Esophagus muscularis mucosa (tissue), 4 donors: ENCODE measurements around the gene RBMS1. TPM values are rescaled to one million over a fixed set of nuclear protein-coding genes. Genes with fewer than 3 reads are reported as not detected.

Experiments used
- DNase-seq: peaks from one replicate; pipeline ENCODE4 v3.0.0-alpha.2; 2017; ENCODE audit errors: extremely low spot score
- H3K27ac ChIP-seq, 4 donors: fragments of 200-600 bp; sonication (generic); replicated peaks in 1 of 4; 1 replicate in 3 of 4; 2 replicates in 1 of 4; pipeline ENCODE4 v1.5.1; 2016 to 2019; ENCODE audit warnings: mild to moderate bottlenecking in 1 of 4
- H3K27me3 ChIP-seq, 4 donors: fragments of 200-600 bp; sonication (generic); one replicate each; pipeline versions ENCODE4 v1.5.1 to v1.6.0; 2016 to 2019
- H3K36me3 ChIP-seq, 4 donors: fragments of 200-600 bp; sonication (generic); one replicate each; pipeline ENCODE4 v1.5.1; 2016 to 2019
- H3K4me1 ChIP-seq, 4 donors: fragments of 200-600 bp; sonication (generic); one replicate each; pipeline ENCODE4 v1.5.1; 2016 to 2019
- H3K4me3 ChIP-seq, 4 donors: fragments of 200-600 bp; sonication (generic); 1 replicate in 2 of 4; 2 replicates in 2 of 4; pipeline ENCODE4 v1.5.1; 2016 to 2019; ENCODE audit warnings: mild to moderate bottlenecking in 4 of 4, moderate library complexity in 1 of 4
- H3K9me3 ChIP-seq, 4 donors: fragments of 200-600 bp; sonication (generic); 1 replicate in 3 of 4; 2 replicates in 1 of 4; pipeline ENCODE4 v1.5.1; 2016 to 2019
- CTCF ChIP-seq, 3 experiments: fragments of 200-600 bp in 2 of 3; fragments of 450-650 bp in 1 of 3; sonication (generic) in 2 of 3; IDR thresholded peaks; one replicate each; pipeline ENCODE4 v1.5.1; 2017 to 2019; ENCODE audit warnings: antibody characterized with exemption in 3 of 3, mild to moderate bottlenecking in 2 of 3, moderate library complexity in 1 of 3
- EP300 ChIP-seq: sonication (generic); formaldehyde crosslinking; IDR thresholded peaks from one replicate; pipeline ENCODE4 v1.6.1; 2017; ENCODE audit warnings: antibody characterized with exemption
- POLR2A ChIP-seq: fragments of 450-650 bp; IDR thresholded peaks from one replicate; pipeline ENCODE4 v1.6.1; 2017; ENCODE audit warnings: antibody characterized with exemption, moderate library complexity, mild to moderate bottlenecking, low read depth
- POLR2AphosphoS5 ChIP-seq, 2 donors: sonication (generic); formaldehyde crosslinking; IDR thresholded peaks; one replicate each; pipeline ENCODE4 v1.6.1; 2017; ENCODE audit warnings: antibody characterized with exemption in 2 of 2
- WGBS: methylation state at CpG from one replicate; pipeline ENCODE4 v1.1.5; 2018; 5-methylcytosine and 5-hydroxymethylcytosine counted together
- intact Hi-C: fragments of 100-400 bp; cut with DNase I; formaldehyde crosslinking; loops from one replicate; pipeline ENCODE4 v1.15.1; 2023
- total RNA-seq, 4 donors: library from RNA; depleted of rRNA; stranded (reverse); fragments of >200 nt; gene quantifications; one replicate each; pipeline versions ENCODE4 v1.1.0 to v1.2.1, GENCODE V29; 2016

Gene RBMS1
- total RNA-seq, 4 donors from 2014 or later = 86.8 to 116 (median 93.1) TPM

GRCh38 chr2:160299540-160299939, 194.1 kb downstream of the RBMS1 start:
- Histone ChIP-seq H3K4me1 (peaks cover 25 to 40% (median 35%) of the 10 kb centered on the region in 4 donors), H3K4me3 (no peak overlapping the region), H3K36me3 (peaks cover 10 to 59% (median 50%) of the 10 kb centered on the region in 4 donors), H3K27me3 (no peaks in the 10 kb centered on the region), H3K27ac (no peak overlapping the region), H3K9me3 (no peaks in the 10 kb centered on the region)
- DNase-seq = no peak
- TF ChIP-seq POLR2A = no peak
- TF ChIP-seq POLR2AphosphoS5 (IDR thresholded peaks at IDR 0.05) = no peak
- no peak for TF ChIP-seq EP300
- TF ChIP-seq CTCF (IDR thresholded peaks at IDR 0.05) = no peak
- intact Hi-C loops = no loop called here
- 82% methylated on average over 3 of the region's 3 CpGs for WGBS

- intact Hi-C loops = no loop called here
- Histone ChIP-seq H3K27me3 (no peaks in the 10 kb centered on the region), H3K9me3 (no peaks in the 10 kb centered on the region), H3K4me1 (peaks cover 26 to 44% (median 36%) of the 10 kb centered on the region in 4 donors), H3K36me3 (peaks cover 10 to 59% (median 50%) of the 10 kb centered on the region in 4 donors), H3K4me3 (no peak overlapping the region), H3K27ac (no peak overlapping the region)
- DNase-seq = no peak
- 95% methylated on average over 1 of the region's 1 CpG for WGBS
- TF ChIP-seq CTCF (IDR thresholded peaks at IDR 0.05) (no peak), POLR2A (no peak), POLR2AphosphoS5 (IDR thresholded peaks at IDR 0.05) (no peak), EP300 (no peak)
Observed at GRCh38 chr2:160298960-160299359, 194.6 kb downstream of the RBMS1 start.

- intact Hi-C loops = no loop called here
- 79% methylated on average over 7 of the region's 7 CpGs for WGBS
- Histone ChIP-seq H3K4me1 (peaks cover 45 to 60% (median 55%) of the 10 kb centered on the region in 4 donors), H3K4me3 (no peak overlapping the region), H3K9me3 (no peaks in the 10 kb centered on the region), H3K27me3 (no peaks in the 10 kb centered on the region), H3K27ac (peak overlapping the region in 2 of 4 donors; percentile 69 to 81), H3K36me3 (peaks cover 10 to 43% (median 38%) of the 10 kb centered on the region in 4 donors)
- no peak for DNase-seq
- TF ChIP-seq POLR2AphosphoS5 (IDR thresholded peaks at IDR 0.05) (no peak), CTCF (IDR thresholded peaks at IDR 0.05) (no peak), POLR2A (no peak), EP300 (no peak)
Observed at GRCh38 chr2:160295519-160296207, 197.9 kb downstream of the RBMS1 start.

GRCh38 chr2:160294889-160295288, 198.7 kb downstream of the RBMS1 start:
- DNase-seq = no peak
- intact Hi-C loops = no loop called here
- TF ChIP-seq POLR2A = no peak
- no peak for TF ChIP-seq POLR2AphosphoS5 (IDR thresholded peaks at IDR 0.05)
- TF ChIP-seq EP300 = no peak
- TF ChIP-seq CTCF (IDR thresholded peaks at IDR 0.05) = no peak
- Histone ChIP-seq H3K4me3 (no peak overlapping the region), H3K36me3 (peaks cover 10 to 35% (median 32%) of the 10 kb centered on the region in 4 donors), H3K4me1 (peaks cover 51 to 68% (median 60%) of the 10 kb centered on the region in 4 donors), H3K9me3 (no peaks in the 10 kb centered on the region), H3K27ac (peak overlapping the region in 3 of 4 donors; percentile 69 to 81 (median 77)), H3K27me3 (no peaks in the 10 kb centered on the region)
